ENCODE data around the gene WWOX. TPM values are rescaled to one million over a fixed set of nuclear protein-coding genes. Genes with fewer than 3 reads are reported as not detected.

WWOX gene
- total RNA-seq, 1 experiment from 2014 or later, result 35.6 TPM

GRCh38 chr16:78462288-78463208 is 363.1 kb downstream of the WWOX start:
- Histone ChIP-seq H3K27ac (no peak overlapping the region), H3K79me2 (ENCODE audit: low read depth) (no peaks in the 10 kb centered on the region), H2AFZ (no peak overlapping the region), H3K9me3 (ENCODE audit: insufficient read depth, low read depth) (no peaks in the 10 kb centered on the region), H3K4me3 (no peak overlapping the region), H4K20me1 (ENCODE audit: insufficient read depth) (no peaks in the 10 kb centered on the region; the same call in 1 of the 2 replicates), H3K4me2 (0 out of 2 replicates have a peak overlapping the region, but pooled peaks have one; percentile 7), H3K36me3 (ENCODE audit: low read depth) (no peaks in the 10 kb centered on the region), H3F3A (ENCODE audit: insufficient read depth, low read depth) (peaks cover 7% of the 10 kb centered on the region; the same call in 1 of the 2 replicates), H3K4me1 (replicated peaks; ENCODE audit: insufficient read depth) (peaks cover 21% of the 10 kb centered on the region; the same call in 1 of the 2 replicates), H3K9me2 (ENCODE audit: insufficient read depth) (no peaks in the 10 kb centered on the region), H3K27me3 (ENCODE audit: insufficient read depth, low read depth) (no peaks in the 10 kb centered on the region)
- TF ChIP-seq CTCF (conservative IDR thresholded peaks at IDR 0.05) (no peak), EZH2 (IDR thresholded peaks at IDR 0.05; ENCODE audit: low read depth) (no peak)
- no peak for DNase-seq
- no TSS peak for BruUV-seq (replicated peaks)
- CTCF ChIA-PET, result no interaction called here
- POLR2A ChIA-PET (ENCODE audit: unreplicated experiment), result no interaction called here
- intact Hi-C loops (cut with micrococcal nuclease; ENCODE audit: unreplicated experiment), result no loop called here

GRCh38 chr16:78463591-78463990 is 364.1 kb downstream of the WWOX start:
- Histone ChIP-seq H3K4me1 (replicated peaks; ENCODE audit: insufficient read depth) (peaks cover 21% of the 10 kb centered on the region; the same call in 1 of the 2 replicates), H3K4me3 (no peak overlapping the region), H3K9me3 (ENCODE audit: insufficient read depth, low read depth) (no peaks in the 10 kb centered on the region), H3K27me3 (ENCODE audit: insufficient read depth, low read depth) (no peaks in the 10 kb centered on the region), H3K36me3 (ENCODE audit: low read depth) (no peaks in the 10 kb centered on the region), H4K20me1 (ENCODE audit: insufficient read depth) (no peaks in the 10 kb centered on the region), H3K4me2 (no peak overlapping the region), H3F3A (ENCODE audit: insufficient read depth, low read depth) (peaks cover 7% of the 10 kb centered on the region; the same call in 1 of the 2 replicates), H3K27ac (no peak overlapping the region), H2AFZ (no peak overlapping the region), H3K9me2 (ENCODE audit: insufficient read depth) (no peaks in the 10 kb centered on the region; the same call in 1 of the 2 replicates), H3K79me2 (ENCODE audit: low read depth) (no peaks in the 10 kb centered on the region)
- TF ChIP-seq CTCF (conservative IDR thresholded peaks at IDR 0.05), result no peak
- no peak for TF ChIP-seq EZH2 (IDR thresholded peaks at IDR 0.05; ENCODE audit: low read depth)
- DNase-seq, result no peak
- ChIA-PET POLR2A (ENCODE audit: unreplicated experiment) (no interaction called here), CTCF (no interaction called here)
- BruUV-seq (replicated peaks), result no TSS peak
- intact Hi-C loops (cut with micrococcal nuclease; ENCODE audit: unreplicated experiment), result no loop called here

GRCh38 chr16:78464833-78465232 is 365.4 kb downstream of the WWOX start:
- Histone ChIP-seq H3K4me2 (no peak overlapping the region), H3K27me3 (ENCODE audit: insufficient read depth, low read depth) (no peaks in the 10 kb centered on the region), H3K27ac (no peak overlapping the region), H3F3A (ENCODE audit: insufficient read depth, low read depth) (peaks cover 7% of the 10 kb centered on the region; the same call in 1 of the 2 replicates), H3K36me3 (ENCODE audit: low read depth) (no peaks in the 10 kb centered on the region), H3K4me3 (no peak overlapping the region), H3K4me1 (replicated peaks; ENCODE audit: insufficient read depth) (peaks cover 21% of the 10 kb centered on the region; the same call in 1 of the 2 replicates), H3K9me3 (ENCODE audit: insufficient read depth, low read depth) (no peaks in the 10 kb centered on the region), H4K20me1 (ENCODE audit: insufficient read depth) (no peaks in the 10 kb centered on the region), H3K9me2 (ENCODE audit: insufficient read depth) (no peaks in the 10 kb centered on the region; the same call in 1 of the 2 replicates), H3K79me2 (ENCODE audit: low read depth) (no peaks in the 10 kb centered on the region), H2AFZ (no peak overlapping the region)
- DNase-seq, result no peak
- ChIA-PET CTCF (no interaction called here), POLR2A (ENCODE audit: unreplicated experiment) (no interaction called here)
- no TSS peak for BruUV-seq (replicated peaks)
- no peak for TF ChIP-seq EZH2 (IDR thresholded peaks at IDR 0.05; ENCODE audit: low read depth)
- TF ChIP-seq CTCF (conservative IDR thresholded peaks at IDR 0.05), result no peak
- intact Hi-C loops (cut with micrococcal nuclease; ENCODE audit: unreplicated experiment), result no loop called here

All from PC-9 (cell line).